H1 (cell line): Measurements from ENCODE around the gene RPL32. TPM values are rescaled to one million over a fixed set of nuclear protein-coding genes. Genes with fewer than 3 reads are reported as not detected.

ENCODE experiments used
- ATF3 ChIP-seq: IDR thresholded peaks from 2 replicates; pipeline ENCODE4 v1.6.1; 2011; ENCODE audit warnings: low read depth, mild to moderate bottlenecking, low read length; ENCODE audit not compliant: insufficient read depth
- BACH1 ChIP-seq: IDR thresholded peaks from 2 replicates; pipeline ENCODE4 v1.6.1; 2012; ENCODE audit warnings: low read length, improper control_type of control experiment
- CBX5 ChIP-seq: fragments of 300-800, 300-1000 bp; sonication (generic); IDR thresholded peaks from 2 replicates; pipeline ENCODE4 v1.7.1; 2016; ENCODE audit warnings: antibody characterized with exemption, low read length, low read depth
- CHD1 ChIP-seq: IDR thresholded peaks from 2 replicates; pipeline ENCODE4 v1.6.1; 2012; ENCODE audit warnings: low read depth, low read length, improper control_type of control experiment
- CHD7 ChIP-seq: fragments of 300-600 bp; sonication (generic); IDR thresholded peaks from 2 replicates; pipeline ENCODE4 v1.7.1; 2012; ENCODE audit warnings: low read length, moderate library complexity, mild to moderate bottlenecking, inconsistent platforms; ENCODE audit not compliant: insufficient replicate concordance
- EP300 ChIP-seq, 2 experiments: IDR thresholded peaks; 1 replicate in 1 of 2; 2 replicates in 1 of 2; pipeline ENCODE4 v1.6.1; 2011 to 2012; ENCODE audit warnings: low read depth in 2 of 2, low read length in 2 of 2, mild to moderate bottlenecking in 2 of 2, borderline replicate concordance in 1 of 2, inconsistent platforms in 1 of 2, moderate library complexity in 1 of 2
- MAFK ChIP-seq: IDR thresholded peaks from 2 replicates; pipeline ENCODE4 v1.6.1; 2012; ENCODE audit warnings: low read depth, mild to moderate bottlenecking, improper control_type of control experiment, low read length
- RFX5 ChIP-seq: IDR thresholded peaks from 2 replicates; pipeline ENCODE4 v1.6.1; 2011; ENCODE audit warnings: low read depth, low read length, improper control_type of control experiment, borderline replicate concordance
- RNF2 ChIP-seq: fragments of 200-900, 300-1000 bp; sonication (generic); IDR thresholded peaks from 2 replicates; pipeline ENCODE4 v1.7.1; 2016; ENCODE audit warnings: borderline replicate concordance, low read depth, mild to moderate bottlenecking, antibody characterized with exemption, low read length; ENCODE audit not compliant: poor library complexity, severe bottlenecking; ENCODE audit errors: missing control alignments
- TAF7 ChIP-seq: optimal IDR thresholded peaks from 2 replicates; pipeline ENCODE3; 2011; ENCODE audit warnings: low read depth, mild to moderate bottlenecking, inconsistent platforms, low read length, moderate library complexity, borderline replicate concordance
- TEAD4 ChIP-seq: IDR thresholded peaks from 2 replicates; pipeline ENCODE4 v1.6.1; 2012; ENCODE audit warnings: low read depth, low read length, inconsistent platforms, mixed read lengths
- polyA plus RNA-seq, 7 experiments: library from polyadenylated mRNA; depleted of rRNA in 3 of 7; stranded (reverse) in 5 of 7; unstranded in 2 of 7; fragments of >200 nt in 5 of 7; fragments of 200-250 nt in 2 of 7; gene quantifications; 1 replicate in 5 of 7; 2 replicates in 1 of 7; 4 replicates in 1 of 7; pipeline versions ENCODE4 v1.2.1 to v1.2.3, GENCODE V29; 2011 to 2013; ENCODE audit warnings: missing spikeins in 2 of 7, mixed read lengths in 2 of 7
- total RNA-seq: library from RNA; stranded (reverse); fragmentation: NEBNext Ultra II Directional; extraction: Animal tissue kit (Norgen Biotek cat#: 25700); gene quantifications from 2 replicates; pipeline ENCODE4 v1.2.1, GENCODE V29; 2021

The RPL32 gene
- total and polyA plus RNA-seq, 2 of the 8 experiments (the other 6 are each of a cell fraction or from before 2014, with no cell fraction given) = 1,443 to 2,043 TPM

- TF ChIP-seq CHD7 = no peak
- no peak for TF ChIP-seq MAFK
- TF ChIP-seq BACH1 = no peak
- no peak for TF ChIP-seq CBX5
- no peak for TF ChIP-seq TEAD4
- TF ChIP-seq TAF7 = no peak
- no peak for TF ChIP-seq CHD1
- no peak for TF ChIP-seq EP300 (IDR thresholded peaks at IDR 0.05; ENCODE audit: borderline replicate concordance in 1 of 2, low read depth in 2 of 2, low read length in 2 of 2)
- no peak for TF ChIP-seq RFX5
- no peak for TF ChIP-seq ATF3
- no peak for TF ChIP-seq RNF2
Measured at GRCh38 chr3:12886736-12887135, 45.4 kb upstream of the RPL32 start (continued).
